GOT3 (cell line): ENCODE data around the gene SPAG6.
A peak's percentile ranks its signal among the peaks of the same experiment; 100 is the strongest.
"Not testable (repeated sequence)": the region's sequence is repeated elsewhere in the genome, so short reads cannot be mapped to it uniquely, and the experiment has no call there.

Experiments
- DNase-seq: peaks from one replicate; lab custom pipeline; 2025; ENCODE audit warnings: mixed read lengths; lab: John Stamatoyannopoulos, UW

The SPAG6 gene

DNA sequence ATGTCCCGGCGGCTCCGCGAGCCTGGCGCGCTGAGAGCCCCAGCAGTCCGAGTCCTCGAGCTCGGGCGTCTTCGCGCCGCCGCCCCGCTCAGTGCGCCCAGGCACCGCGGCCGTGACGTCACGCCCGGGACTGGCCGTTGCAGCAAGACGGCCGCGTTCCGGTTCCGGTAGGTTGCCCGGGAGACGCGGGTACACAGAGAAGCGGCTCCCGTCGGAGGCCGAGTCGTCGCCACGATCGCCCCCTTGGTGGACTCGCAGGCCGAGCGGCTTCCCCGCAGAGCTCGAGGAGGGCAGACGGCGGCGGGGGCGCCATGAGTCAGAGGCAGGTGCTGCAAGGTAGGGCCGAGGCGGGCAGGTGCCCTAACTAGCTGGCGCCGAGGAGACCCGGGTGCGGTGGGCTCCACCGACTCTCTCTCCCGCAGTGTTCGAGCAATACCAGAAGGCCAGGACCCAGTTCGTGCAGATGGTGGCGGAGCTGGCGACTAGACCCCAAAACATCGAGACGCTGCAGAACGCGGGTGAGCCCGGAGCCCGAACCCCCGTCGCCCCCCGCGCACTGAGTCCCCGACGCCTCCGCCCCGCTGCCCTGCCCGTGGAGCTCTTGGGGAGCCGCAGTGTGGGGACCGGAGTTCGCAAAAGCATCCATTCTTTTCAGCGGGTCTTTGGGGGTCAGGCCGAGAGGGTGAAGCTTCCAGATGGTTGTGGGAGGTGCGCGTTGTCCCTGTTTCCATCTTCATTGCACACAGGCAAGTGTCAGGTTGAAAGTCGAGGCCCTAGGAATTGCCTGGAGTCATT is at the start of gene SPAG6:
SPAG6 (plus strand) TSS at position 196 of the 795 bp plus-strand sequence; CDS start at position 312, 116 bp downstream.
- DNase-seq, result no peak

DNA sequence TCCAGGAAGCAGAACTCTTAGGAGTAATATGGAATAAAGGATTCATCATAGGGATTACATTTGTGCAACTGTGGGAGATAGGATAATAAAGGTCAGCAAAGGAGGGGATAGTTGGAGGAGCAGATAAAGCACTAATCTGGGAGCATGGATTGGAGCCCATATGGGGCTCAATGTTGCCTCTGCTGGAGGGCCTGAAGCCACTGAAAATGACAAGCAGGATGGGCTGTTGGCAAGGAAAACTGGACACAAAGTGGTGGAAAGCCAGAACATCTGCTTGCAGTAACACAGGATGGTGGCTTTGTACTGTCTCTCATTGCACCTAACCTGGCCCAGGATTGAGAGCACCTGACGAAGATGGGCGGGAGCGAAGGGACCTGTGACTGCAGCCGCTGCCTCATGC is 44.1 kb upstream of the SPAG6 start:
- DNase-seq, result no peak

DNA sequence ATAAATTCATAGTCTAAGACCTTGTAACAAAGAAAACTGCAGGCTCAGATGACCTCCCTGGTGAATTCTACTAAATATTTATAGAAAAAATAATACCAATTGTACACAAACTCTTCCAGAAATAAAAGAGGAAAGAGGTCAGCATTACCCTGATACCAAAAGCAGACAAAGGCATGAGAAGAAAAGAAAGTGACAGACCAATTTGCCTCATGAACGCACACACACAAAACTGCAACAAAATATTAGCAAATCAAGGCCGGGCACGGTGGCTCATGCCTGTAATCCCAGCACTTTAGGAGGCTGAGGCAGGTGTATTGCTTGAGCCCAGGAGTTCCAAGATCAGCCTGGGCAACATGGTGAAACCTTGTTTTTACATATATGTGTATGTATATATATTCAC is 41.8 kb upstream of the SPAG6 start:
- DNase-seq, result no peak

DNA sequence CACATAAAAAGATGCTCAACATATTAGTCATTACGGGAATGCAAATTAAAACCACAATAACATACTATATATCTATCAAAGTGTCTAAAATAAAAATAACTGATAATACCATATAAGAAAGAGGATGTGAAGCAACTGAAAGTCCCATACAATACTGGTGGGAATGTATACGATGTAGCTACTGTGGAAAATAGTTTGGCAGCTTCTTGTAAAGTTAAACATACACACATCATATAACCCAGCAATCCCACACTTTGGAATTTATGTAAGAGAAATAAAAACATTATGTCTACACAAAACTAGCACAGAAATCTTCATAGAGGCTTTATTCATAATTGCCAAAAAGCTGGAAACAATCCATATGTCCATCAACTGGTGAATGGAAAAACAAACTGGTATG is 39.6 kb upstream of the SPAG6 start:
- no peak for DNase-seq

DNA sequence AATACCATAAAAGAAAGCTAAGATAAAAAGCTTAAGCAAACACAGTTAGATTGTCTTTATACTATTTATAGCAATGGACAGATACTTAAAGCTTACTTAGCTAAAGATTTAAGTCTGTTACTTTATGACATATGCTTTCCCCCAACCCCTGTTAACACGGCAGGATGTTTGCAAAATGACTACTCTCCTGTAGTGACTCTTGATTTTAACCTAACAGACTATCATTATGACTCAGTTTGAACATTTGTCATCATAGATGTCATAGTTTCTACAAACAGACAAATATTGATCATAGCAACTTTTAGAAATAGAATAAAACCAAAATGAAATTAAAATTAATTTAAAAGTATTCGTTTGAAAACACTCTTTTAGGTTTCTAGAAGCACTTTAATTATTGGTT is 36.9 kb upstream of the SPAG6 start:
- DNase-seq, result no peak

DNA sequence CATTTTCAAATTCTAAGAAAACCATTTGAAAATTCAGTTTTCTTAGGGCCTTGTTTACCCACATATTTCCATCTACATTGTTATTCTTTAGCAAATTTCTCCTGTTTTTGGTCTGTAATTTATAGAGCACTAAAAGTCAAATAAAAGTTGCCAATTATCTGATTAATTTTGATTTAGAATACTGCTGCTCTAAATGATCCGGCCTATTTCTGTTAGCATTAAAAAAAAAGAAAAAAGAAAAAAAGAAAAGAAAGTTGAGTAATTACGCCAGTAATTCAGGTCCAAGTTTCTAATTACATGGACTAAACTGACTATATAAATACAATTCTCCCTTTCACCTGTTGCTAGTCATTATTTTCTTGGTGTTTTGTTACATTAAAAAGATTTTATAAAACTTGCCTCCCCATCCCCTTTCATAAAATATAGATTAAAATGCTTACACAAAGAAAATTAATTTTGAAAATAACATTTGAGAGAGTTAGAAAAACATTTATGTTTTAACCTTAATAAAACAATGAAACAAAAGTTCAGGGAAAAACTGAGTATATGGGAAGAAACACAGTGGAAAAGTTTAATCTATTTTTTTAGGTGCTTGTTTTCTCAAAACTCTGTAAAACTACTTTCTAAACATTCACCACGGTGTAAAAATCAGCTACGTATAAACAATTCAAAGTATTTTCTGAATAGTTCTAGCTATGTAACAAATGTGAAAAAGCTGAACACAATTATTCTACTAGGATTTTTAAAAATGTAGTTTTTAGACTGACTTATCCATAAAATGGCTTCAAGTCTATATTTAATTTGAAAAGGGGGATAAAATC is 35.9 kb upstream of the SPAG6 start:
- DNase-seq, result no peak

DNA sequence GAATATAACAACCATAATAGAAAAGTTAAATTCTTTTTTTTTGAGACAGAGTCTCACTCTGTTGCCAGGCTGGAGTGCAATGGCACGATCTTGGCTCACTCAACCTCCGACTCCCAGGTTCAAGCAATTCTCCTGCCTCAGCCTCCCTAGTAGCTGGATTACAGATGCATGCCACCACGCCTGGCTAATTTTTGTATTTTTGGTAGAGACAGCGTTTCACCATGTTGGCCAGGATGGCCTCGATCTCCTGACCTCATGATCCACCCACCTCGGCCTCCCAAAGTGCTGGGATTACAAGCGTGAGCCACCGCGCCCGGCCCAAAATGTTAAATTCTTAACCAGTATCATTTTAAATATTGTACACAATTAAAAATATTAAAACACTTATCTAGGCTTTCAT is 35.3 kb upstream of the SPAG6 start:
- DNase-seq, result not testable (repeated sequence)

DNA sequence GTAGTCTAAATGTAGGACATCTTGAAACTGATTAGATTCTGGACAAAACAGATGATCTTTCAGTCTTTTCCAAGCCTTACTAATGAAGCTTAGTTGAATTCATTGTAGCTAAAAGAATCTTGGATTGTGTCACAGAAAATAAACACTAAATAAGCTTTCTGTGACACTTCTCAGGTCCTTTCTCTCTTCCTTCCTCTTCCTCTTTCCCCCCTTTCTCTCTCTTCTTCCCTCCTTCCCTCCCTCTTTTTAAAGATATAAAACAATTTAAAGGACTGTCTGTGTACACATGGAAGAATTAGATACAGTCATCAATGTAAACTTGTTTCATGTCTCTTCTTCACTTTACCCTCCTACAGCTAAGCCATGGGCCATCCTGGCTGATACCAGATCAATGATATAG is 34.4 kb upstream of the SPAG6 start:
- no peak for DNase-seq

DNA sequence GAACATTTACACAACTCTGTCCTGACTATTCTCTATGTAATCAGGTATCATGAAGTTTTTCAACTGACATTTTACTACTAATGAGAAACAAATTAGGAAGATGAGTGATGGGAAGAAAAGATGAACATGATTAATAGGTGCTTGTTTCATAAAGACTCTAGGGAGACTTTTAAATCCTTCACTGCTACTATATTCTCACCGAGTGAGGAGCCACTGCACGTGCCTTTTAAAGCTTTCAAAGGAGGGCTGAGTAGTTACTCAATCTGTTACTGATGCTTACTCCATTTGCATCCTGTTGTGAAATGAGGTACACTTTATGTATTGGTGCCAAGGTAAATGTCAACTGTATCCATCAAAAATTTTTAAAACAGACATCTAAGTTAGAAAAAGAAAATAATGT is 30.4 kb upstream of the SPAG6 start:
- no peak for DNase-seq

DNA sequence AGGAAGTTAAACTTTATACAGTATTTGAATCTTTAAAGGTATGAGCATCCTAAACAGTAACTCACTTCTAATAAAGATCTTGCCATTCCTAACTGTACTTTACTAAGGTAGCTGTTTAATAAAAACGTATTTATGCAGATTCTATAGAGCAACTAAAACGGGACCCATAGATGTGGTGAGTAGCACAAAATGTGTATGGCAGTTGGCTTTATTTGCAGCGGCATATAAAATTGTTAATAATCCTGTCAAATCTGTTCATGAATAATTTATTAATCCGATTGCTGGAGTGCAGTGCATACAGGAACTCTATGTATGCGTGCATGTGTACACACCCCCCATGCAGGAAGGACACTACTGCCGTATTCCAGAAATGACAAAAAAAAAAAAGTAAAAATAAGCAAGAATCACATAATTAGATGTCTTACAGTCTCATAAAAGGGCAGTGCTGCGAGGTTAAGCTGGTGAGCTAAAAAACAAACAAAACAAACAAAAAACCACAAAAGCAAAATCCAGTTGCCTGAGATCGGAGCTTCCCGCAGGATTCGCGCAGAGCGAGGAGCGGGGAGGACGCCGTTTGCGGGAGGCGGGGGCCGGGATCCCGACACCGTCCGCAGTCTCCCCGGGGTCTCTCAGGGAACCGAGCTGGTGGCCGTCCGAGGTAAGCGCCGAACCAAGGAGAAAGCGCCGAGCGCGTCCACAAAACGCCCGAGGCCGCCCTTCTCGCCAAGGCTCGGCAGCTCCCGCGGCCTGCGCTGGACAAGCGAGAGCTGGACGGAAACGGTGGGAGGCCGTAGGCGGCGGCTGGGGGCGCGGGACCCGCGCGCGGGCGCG is 29.6 kb upstream of the SPAG6 start:
- no peak for DNase-seq

DNA sequence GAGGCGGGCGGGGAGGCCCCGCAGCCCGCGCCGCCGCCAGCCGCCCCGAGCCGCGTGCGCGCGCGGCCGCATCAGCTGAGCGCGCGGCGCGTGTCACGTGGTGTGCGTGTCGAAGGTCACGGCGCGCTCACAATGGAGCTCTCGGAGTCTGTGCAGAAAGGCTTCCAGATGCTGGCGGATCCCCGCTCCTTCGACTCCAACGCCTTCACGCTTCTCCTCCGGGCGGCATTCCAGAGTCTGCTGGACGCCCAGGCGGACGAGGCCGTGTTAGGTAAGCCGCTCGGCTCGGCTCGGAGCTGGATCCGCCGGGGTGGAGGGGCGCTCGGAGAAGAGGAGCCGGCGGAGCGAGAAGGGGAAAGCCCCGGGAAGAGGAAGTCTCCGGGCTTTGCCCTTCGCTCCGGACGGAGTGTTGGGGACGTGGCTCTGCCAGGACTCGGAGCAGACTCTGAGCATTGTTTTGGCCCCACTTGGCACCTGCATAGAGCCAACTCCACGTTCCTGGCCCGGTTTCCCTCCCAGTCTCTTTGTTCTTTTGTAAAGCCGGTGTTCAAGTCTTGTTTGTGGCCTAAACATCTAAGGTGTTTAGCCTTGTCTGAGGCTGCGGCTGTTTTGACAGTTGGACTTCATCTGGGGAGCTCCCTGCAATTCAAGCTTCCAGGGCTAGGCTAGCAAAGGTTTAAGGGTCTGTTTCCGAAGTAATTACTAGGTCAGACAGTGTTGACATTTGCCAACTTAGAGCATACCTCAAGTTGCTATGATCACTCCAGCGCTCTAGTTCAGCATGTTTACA is 28.8 kb upstream of the SPAG6 start, which contains the start of gene COMMD3:
COMMD3 (plus strand) TSS at position 103 of the 790 bp plus-strand sequence; CDS start at position 133, 30 bp downstream.
- DNase-seq, result peak; percentile 25

DNA sequence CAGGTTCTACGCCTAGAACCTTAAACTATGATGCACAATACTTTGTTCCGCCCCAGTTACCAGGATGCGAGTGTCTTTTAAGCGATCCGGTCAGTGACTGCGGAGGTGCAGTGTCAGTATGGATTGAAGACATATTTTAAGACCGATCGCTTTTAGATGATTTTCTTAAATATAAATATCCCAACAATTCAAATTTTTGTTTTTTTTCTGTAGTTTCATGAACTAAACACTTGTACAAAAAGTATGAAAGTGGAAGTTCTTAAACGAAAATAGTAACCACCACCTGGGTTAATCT is 28.3 kb upstream of the SPAG6 start:
- DNase-seq, result no peak

DNA sequence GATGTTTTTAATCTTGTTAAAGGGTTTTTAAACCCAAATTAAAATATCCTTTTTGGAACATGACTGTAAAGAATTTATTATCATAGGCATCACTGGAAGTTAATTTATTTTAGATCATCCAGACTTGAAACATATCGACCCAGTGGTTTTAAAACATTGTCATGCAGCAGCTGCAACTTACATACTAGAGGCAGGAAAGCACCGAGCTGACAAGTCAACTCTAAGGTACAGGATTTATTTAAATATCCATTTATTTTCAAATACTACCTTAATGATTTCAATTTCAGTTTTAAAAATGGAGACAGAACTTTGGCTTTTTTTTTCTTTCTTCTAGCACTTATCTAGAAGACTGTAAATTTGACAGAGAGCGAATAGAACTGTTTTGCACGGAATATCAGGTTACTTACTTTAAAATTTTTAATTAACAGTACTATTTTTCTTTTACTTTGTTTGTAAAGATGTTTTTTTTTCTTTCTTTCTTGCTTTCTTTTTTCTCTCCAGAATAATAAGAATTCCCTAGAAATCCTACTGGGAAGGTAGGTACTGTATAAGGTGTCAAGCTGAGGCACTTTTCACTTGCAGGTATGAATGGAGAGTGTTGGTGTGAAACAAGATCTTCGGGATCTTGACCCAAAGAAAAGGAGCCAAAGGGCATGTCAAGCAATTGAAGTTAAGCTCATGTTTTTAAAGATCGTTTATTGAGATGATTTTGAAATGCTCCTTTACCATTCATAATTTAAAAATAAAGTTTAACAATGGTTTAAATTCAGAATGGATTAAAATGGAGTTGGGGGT is 27.3 kb upstream of the SPAG6 start:
- DNase-seq, result no peak

DNA sequence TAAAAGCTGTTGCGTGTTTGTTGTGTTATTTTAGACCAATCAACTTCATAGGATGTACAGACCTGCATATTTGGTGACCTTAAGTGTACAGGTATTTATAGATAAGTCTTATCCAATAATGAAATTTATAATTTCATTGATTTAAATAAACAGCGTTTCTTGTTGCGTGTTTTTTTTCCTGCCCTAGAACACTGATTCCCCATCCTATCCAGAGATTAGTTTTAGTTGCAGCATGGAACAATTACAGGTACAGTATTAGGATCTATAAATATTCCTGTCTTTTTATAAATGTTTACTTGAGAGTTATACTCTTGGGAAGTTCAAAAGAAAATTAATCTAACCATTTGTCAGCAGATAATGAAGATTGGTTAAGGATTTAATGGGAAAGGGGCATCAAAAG is 26.5 kb upstream of the SPAG6 start:
- no peak for DNase-seq

DNA sequence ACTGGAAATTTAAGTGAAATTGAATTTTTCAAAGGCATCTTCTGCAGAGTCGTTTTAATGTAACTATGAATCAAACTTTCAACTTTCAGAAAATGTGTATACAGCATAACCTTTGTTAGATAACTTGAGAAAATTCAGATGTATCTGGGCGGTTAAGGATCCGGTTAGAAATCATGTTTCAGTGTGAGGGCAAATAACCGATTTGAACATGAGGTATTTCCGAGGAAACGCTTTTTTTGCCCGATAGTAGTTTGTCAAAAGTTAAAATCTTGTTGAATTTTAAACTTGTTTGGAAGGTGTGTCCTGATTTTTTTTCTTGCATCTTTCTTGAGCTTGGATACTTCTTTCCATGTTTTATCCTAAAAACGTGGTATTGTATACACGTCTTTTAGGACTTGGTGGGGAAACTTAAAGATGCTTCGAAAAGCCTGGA is 25.7 kb upstream of the SPAG6 start:
- DNase-seq, result no peak

DNA sequence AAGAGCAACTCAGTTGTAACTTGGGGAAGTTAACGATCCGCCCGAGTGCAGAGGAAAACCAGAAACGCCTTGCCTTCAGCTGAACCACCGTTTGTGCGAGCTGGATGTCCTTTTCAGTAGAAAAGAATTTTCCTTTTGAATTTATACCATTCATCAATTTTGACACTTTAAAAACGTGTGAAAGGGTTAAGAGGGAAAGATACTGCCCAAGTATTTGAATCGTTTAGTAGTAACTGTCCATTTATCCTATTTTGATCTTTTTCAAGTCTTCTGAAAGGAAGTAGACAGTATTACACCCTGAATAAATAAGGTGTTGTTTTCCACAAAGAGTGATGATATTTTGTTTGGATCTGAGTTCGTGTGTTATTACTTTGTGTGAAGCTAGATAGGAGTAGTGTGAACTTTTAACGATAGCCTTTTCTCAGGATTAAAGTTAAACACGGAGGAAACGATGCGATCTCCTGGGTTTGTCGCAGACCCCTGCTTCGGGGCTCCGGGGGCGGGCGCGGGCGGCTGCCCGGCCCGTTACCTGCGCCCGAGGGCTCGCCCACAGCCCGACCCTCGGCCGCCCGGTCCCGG is 25.2 kb upstream of the SPAG6 start:
- no peak for DNase-seq

DNA sequence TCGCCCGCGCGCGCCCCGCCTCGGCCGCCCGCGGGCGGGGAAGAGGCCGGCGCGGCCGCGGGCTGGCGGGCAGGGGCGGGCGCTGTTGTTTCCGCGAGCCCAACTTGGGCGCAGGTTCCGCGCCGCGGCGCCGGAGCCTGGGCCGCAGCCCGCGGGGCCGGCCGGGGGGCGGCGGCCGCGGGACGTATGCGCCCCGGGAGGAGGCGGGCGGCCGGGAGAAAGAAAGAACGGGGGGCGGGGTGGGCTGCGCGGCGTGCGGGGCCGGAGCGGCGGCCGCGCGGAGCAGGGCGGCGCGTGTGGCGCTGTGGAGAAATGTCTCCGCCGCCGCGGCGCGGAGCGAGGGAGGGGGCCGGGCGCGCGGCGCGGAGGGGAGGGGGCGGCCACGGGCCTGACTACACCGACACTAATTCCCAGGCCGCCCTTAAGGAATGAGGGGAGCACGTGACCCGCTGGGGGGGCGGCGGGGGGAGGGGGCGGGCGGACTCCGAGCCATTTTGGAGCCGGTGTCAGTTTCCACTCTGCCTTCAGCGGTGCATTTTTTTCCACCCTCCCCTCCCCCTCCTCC is 24.6 kb upstream of the SPAG6 start, which contains the start of gene BMI1:
BMI1 (plus strand) TSS at position 509 of the 565 bp plus-strand sequence. CDS start 5,351 bp downstream, outside the sequence.
- DNase-seq, result no peak

DNA sequence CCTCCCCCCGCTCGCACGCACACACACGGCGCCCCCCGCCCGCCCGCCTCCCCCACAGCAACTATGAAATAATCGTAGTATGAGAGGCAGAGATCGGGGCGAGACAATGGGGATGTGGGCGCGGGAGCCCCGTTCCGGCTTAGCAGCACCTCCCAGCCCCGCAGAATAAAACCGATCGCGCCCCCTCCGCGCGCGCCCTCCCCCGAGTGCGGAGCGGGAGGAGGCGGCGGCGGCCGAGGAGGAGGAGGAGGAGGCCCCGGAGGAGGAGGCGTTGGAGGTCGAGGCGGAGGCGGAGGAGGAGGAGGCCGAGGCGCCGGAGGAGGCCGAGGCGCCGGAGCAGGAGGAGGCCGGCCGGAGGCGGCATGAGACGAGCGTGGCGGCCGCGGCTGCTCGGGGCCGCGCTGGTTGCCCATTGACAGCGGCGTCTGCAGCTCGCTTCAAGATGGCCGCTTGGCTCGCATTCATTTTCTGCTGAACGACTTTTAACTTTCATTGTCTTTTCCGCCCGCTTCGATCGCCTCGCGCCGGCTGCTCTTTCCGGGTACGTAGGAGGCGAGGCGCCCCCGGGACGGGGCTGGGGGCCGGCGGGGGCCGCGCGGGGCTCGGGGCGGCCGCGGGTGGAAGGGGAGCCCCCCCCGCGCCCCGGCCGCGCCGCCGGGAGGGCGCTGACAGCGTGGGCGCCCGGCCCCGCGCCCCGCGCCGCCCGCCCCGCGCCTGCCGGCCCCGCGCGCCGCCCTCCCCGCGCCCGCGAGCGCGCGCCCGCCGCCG is 24.0 kb upstream of the SPAG6 start:
- no peak for DNase-seq
